Fibroblast of the aortic adventitia (primary cell): ENCODE results near the gene OR2M2. TPM values are rescaled to one million over a fixed set of nuclear protein-coding genes. Genes with fewer than 3 reads are reported as not detected.

Experiments used
- DNase-seq: peaks from one replicate; pipeline ENCODE4 v3.0.0-alpha.2; 2010; ENCODE audit warnings: low read depth
- H3K4me3 ChIP-seq: 2 replicates; pipeline ENCODE4 v1.5.1; 2011; ENCODE audit warnings: low read depth, mild to moderate bottlenecking, control low read depth, low read length, moderate library complexity
- CTCF ChIP-seq: IDR thresholded peaks from 2 replicates; pipeline ENCODE4 v1.5.1; 2011; ENCODE audit warnings: mild to moderate bottlenecking, low read length, control low read depth, inconsistent platforms; ENCODE audit not compliant: insufficient read depth
- total RNA-seq: library from RNA; depleted of rRNA; stranded (reverse); fragments of >200 nt; gene quantifications from 2 replicates; pipeline ENCODE4 v1.2.3, GENCODE V29; 2012; ENCODE audit warnings: low replicate concordance

Gene OR2M2, protein sequence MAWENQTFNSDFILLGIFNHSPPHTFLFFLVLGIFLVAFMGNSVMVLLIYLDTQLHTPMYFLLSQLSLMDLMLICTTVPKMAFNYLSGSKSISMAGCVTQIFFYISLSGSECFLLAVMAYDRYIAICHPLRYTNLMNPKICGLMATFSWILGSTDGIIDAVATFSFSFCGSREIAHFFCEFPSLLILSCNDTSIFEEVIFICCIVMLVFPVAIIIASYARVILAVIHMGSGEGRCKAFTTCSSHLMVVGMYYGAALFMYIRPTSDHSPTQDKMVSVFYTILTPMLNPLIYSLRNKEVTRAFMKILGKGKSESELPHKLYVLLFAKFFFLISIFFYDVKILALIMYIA
- not detected in 2 replicates for total RNA-seq

DNA sequence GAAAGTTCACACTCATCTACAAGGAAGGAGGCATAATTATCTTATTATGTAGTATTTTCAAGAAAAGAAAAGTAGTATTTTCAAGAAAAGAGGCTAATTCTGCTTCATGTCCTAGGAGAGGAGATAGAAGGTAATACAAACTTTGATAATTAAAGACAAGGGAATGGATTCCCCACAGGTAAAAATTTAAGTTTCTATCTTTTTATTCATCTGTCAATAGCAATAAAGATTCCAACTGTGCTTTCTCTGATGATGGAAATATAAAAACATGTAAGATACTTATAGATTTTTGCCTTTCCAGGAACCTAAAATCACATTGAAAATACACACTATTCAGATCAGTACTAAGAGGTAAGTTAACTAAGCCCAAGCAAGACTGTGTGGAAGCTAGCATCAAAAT is at the start of gene OR2M2:
OR2M2 (plus strand) TSS at position 301 of the 400 bp plus-strand sequence. CDS start 5,165 bp downstream, outside the sequence.
- H3K4me3 ChIP-seq: no peak within 1 kb of the TSS
- no peak for DNase-seq
- TF ChIP-seq CTCF: no peak

DNA sequence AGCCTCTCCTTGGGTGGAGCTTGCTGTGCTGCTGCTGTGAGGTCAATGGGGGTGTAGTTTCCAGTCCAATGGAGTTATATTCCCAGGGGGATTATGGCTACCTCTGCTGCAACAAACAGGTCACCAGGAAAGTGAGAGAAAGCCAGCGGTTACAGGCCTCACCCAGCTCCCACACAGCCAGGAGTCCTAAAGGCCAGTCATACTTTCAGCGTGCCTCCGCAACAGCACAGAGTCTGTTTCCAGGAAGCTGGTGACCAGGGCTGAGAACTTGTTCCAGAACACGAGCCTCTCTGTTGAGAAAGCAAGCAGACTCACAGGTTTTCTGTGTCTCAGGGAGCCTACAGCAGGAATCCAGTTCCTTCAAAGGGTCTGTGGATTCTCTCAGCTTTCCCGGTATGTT is 47.0 kb upstream of the OR2M2 start:
- H3K4me3 ChIP-seq: no peak overlapping the region
- no peak for DNase-seq
- no peak for TF ChIP-seq CTCF

GRCh38 chr1:248136811-248137210 is 37.8 kb upstream of the OR2M2 start:
- no peak overlapping the region for H3K4me3 ChIP-seq
- TF ChIP-seq CTCF: no peak
- no peak for DNase-seq

DNA sequence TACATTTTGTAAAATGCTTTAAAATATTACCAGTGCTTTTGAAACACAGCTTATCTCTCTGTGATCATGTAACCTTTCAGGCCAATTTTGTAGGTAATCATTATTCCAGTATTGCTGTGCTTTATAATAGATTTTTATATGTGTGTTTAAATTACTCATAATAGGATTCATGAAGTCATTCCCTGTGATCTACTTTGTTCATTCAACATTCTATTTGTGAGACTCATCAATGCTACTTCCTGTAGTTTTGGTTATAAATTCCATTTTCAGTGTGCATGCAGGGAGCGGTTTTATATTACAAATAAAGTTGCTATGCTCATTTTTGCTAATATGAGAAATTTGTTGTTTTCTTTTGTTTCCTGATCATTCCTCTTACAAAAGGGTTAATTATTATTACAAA is 33.8 kb upstream of the OR2M2 start:
- H3K4me3 ChIP-seq: no peak overlapping the region
- TF ChIP-seq CTCF: no peak
- DNase-seq: no peak

DNA sequence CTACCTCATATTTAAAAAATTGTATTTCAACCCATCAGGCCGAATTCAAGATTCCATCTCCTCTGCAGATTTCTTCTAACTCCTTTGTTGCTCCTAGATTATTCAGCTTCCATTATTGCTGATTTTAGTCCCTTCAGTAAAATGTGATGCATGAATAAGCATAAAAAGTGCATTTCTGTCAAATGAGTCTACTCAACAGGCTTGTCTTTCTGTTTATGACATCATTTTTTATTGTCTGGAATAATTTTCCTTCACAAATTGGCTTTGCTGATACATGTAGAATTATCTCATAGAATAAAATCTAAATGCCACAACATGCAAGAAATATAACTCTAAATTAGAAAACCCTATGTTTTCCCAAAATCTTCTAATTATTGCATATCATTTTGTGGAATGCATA is 31.3 kb upstream of the OR2M2 start:
- no peak for TF ChIP-seq CTCF
- H3K4me3 ChIP-seq: no peak overlapping the region
- DNase-seq: no peak

DNA sequence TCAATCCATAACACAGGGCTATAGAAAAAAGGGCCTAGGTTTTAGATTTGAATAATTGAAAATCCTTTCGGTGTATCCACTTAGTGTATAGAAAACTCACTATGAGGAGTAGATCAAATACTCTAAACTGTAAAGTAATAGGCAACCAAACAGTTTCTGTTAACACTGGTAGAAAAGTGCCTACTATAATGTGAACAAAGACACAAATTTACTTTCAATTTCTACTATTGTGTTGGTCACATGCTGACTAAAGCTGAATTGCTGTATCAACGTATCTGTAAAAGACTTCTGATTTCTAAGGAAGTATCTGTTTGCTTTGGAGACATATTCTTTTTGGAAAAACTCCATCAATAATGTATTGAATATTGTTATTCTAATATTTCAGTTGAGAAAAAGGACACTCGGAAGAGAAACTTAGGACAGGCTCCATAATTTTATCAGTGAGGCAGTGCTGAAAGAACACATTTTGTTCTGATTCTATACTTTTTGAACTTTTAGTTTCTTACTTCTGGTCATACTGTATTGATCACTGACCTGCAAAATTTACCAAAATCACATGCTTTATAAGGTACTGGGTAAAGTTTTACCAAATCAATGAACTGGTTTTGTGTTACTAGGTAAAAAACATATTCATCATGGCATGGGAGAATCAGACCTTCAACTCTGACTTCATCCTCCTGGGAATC is 30.0 kb upstream of the OR2M2 start, which contains the start of gene OR2M5:
OR2M5 (plus strand) TSS at position 636 of the 686 bp plus-strand sequence; CDS start at position 636, 0 bp downstream.
- DNase-seq: no peak
- no peak within 1 kb of the TSS for H3K4me3 ChIP-seq
- TF ChIP-seq CTCF: no peak
